Epithelial cell of prostate (primary cell): Measurements from ENCODE around the gene ANKRD18A.

ENCODE experiments used
- DNase-seq: peaks from one replicate; pipeline ENCODE4 v3.0.0-alpha.2; 2011; ENCODE audit warnings: low read depth, low spot score
- H3K27ac ChIP-seq: fragments of 450-650 bp; 2 replicates; pipeline ENCODE4 v1.5.1; 2017; ENCODE audit warnings: mild to moderate bottlenecking

The ANKRD18A gene

GRCh38 chr9:38620483-38621433 lies at the start of gene ANKRD18A:
TSS of gene ANKRD18A (minus strand) at chr9:38620596. CDS start at chr9:38620285, 311 bp downstream.
- peak within 1 kb of the TSS; percentile 56 for H3K27ac ChIP-seq
- DNase-seq: peak; percentile 62

DNA sequence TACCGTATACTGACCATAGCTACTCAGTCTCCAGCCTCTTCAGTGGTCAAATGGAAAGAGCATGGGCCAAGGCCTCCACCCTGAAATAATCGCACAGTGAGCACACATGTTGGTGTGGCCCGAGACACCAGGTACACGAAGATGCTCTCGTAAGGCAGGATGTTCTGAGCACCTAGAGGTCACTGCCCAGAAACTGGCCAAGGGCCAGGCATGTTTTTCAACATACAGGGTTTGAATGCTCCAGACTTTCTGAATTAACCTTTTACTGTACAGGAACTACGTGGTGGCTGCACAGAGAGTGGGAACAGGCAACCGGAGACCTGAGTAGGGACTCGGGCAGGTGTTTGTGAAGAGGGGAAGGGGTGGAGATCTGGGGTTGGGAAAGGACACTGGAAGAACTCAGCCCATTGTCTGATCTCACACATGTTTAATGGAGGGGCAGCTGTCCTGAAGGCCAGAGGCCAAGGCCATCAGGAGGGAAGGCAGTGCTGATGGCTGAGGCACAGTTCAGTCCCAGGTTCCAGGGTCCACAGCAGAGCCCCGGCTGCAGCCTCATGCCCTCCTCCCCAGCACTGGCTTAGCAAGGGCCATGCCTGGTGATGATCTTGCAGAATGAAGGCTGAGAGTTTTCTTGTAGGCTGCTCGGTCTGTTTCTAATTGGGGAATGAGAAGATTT lies 48.5 kb upstream of the ANKRD18A start:
- no peak overlapping the region for H3K27ac ChIP-seq
- DNase-seq: no peak

DNA sequence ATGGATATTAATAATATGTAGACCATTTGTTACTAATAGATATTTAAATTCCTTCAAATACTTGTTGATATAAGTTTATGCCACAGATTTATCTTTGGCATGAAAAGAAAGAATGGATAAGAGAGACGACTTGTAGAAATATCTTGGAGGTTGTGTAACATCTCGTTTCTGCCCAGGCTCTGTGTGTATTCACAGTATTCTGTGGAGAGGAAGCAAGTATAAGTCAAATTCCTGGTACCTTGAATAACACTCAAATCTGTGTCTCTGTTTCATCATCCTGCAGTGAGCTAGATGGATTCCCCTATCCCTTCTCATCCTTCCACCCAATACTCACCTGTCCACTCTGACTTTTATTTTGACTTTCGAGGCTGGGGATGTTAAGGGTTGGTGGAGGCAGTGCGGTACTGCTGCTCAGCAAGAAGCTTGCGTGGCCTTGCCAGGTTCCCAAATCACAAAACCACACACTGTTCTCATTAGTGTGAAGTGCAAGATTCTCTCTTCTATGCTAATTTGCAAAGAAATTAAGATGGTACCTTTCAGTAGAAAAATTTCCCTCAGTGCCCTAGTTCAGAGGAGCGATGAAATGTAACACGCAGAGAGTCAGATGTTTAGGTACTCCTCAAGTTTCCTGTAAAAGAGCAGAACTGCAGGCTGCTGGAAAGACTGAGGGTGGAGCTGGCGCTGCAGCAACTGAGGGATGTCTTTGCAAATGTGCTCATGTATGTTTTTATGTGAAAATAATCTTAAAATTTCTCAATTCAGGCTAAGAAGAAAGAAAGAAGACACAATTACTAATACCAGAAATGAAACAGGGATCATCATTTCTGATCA lies 42.6 kb upstream of the ANKRD18A start:
- DNase-seq: no peak
- no peak overlapping the region for H3K27ac ChIP-seq

- DNase-seq: no peak
- no peak overlapping the region for H3K27ac ChIP-seq
Observed at GRCh38 chr9:38659538-38659937, 39.1 kb upstream of the ANKRD18A start.

- no peak overlapping the region for H3K27ac ChIP-seq
- DNase-seq: no peak
Observed at GRCh38 chr9:38656896-38657295, 36.5 kb upstream of the ANKRD18A start.

GRCh38 chr9:38652486-38652885 lies 32.1 kb upstream of the ANKRD18A start:
- no peak overlapping the region for H3K27ac ChIP-seq
- no peak for DNase-seq

- no peak for DNase-seq
- no peak overlapping the region for H3K27ac ChIP-seq
Observed at GRCh38 chr9:38652044-38652443, 31.6 kb upstream of the ANKRD18A start.

GRCh38 chr9:38651400-38652042 lies 31.1 kb upstream of the ANKRD18A start:
- DNase-seq: no peak
- no peak overlapping the region for H3K27ac ChIP-seq

GRCh38 chr9:38650564-38650963 lies 30.2 kb upstream of the ANKRD18A start:
- DNase-seq: no peak
- H3K27ac ChIP-seq: no peak overlapping the region

- no peak overlapping the region for H3K27ac ChIP-seq
- no peak for DNase-seq
Observed at GRCh38 chr9:38649731-38650363, 29.5 kb upstream of the ANKRD18A start.

- no peak overlapping the region for H3K27ac ChIP-seq
- DNase-seq: no peak
Observed at GRCh38 chr9:38644601-38645000, 24.2 kb upstream of the ANKRD18A start.

DNA sequence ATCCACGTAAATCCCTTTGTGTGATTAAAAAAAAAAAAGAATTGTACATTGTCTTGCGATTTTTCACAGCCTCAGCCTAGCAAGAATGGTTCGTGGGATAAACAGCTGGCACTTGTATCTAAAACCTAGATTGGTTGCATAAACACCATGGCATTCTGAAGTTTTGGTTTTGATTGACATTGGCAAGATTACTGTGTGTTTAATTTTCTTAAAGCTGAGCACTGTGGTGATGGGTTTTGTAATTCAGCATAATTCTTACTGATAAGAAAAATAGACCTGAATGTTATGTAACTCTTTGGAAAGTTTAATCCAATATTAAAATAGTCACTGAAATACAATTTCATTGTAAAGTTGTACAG lies 23.4 kb upstream of the ANKRD18A start:
- DNase-seq: no peak
- no peak overlapping the region for H3K27ac ChIP-seq

DNA sequence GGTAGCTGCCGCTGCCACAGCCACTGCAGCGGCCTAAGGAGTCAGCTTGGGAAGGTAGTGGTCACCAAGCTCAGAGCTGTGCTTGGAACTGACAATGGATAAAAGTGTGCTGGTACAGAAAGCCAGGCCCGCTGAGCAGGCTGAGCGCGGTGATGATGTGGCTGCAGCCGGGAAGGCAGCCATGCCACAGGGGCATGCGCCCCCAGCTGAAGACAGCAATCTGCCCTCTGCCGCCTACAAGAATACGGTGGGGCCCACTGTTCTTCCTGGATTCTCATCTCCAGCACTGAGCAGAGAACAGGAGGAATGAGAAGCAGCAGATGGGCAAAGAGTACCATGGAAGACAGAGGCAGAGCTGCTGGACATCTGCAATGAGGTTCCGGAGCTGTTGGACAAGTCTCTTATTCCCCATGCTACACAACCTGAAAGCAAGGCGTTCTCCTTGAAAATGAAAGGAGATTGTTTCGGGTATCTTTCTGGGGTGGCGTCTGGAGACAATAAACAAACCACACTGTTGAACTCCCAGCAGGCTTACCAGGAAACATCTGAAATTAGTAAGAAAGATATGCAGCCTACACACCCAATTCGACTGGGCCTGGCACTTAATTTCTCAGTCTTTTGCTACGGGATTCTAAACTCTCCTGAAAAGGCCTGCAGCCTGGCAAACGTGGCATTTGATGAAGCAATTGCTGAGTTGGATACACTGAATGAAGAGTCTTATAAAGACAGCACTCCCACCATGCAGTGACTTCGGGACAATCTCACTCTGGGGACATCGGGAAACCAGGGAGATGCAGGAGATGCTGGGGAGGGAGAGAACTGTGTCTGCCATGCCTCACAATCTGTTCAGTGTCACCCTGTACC lies 22.8 kb upstream of the ANKRD18A start:
- H3K27ac ChIP-seq: no peak overlapping the region
- no peak for DNase-seq

DNA sequence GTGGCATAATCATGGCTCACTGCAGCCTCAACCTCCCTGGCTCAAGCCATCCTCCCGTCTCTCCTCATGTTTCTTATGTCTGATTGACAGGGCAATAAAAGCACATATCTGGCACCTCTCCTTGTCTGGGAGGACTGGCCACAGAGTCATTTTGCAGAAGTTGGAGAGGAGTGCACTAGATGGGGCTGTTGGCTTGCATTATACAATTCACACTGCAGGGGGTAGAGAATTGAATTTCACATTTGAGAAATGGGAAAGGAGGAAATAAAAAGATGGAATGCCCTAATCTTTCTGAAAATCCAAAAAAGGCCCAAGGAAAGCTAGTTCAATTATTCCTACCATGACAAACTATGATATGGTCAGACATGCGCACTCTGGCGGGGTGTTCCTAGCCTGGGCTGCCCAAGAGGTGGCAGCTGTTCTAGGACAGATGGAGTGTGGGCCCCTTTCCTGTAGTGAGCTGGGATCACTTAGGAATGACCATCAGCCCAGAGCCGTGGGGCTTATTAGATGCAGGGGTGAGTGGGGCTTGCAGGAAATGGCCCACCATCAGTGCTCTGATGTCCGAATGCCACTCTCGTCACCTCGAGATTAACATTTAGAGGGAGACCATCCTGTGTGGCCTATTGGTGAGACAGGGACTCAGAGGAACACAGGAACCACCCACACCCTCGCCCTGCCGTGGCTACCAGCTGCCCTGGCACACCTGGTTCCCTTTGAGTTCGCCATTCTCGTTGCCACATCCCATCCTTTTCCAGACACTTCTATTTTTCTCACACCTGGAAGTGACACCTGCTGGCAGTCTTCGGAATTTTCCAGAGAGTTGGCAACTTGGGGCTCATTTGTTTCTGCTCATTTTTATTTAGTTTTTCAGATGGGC lies 21.8 kb upstream of the ANKRD18A start:
- no peak overlapping the region for H3K27ac ChIP-seq
- no peak for DNase-seq

DNA sequence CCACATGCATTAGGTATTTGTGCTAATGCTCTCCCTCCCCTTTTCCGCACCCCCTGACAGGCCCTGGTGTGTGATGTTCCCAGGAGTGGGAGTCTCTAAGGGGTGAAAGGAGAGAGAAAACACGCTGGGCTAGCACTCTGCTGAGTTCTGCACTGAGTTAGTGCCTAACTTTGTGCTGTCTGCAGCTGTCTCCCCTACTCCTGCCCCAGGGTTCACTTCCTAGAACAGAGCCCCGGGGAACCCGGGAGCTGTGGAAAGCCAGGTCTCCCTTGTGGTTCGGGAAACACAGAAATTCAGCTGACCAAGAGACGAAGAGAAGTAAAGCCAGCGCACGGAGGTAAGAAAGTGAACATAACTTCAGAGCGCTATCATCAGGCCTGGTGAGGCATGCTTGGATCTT lies 20.7 kb upstream of the ANKRD18A start:
- H3K27ac ChIP-seq: no peak overlapping the region
- DNase-seq: no peak

DNA sequence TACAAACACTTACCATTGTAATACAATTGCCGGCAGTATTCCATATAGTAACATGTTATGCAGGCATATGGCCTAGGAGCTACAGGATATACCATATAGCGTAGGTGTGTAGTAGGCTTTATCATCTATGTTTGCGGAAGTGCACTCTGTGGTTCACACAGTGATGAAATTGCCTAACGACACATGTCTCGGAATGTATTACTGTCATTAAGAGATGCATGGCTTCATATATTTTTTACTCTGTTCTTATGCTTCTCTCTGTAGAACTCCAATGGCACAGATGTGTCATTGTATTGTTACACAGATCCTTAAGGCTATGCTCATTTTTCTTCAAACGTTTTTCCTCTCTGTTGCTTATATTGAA lies 19.2 kb upstream of the ANKRD18A start:
- DNase-seq: no peak
- peak overlapping the region; percentile 36 for H3K27ac ChIP-seq

DNA sequence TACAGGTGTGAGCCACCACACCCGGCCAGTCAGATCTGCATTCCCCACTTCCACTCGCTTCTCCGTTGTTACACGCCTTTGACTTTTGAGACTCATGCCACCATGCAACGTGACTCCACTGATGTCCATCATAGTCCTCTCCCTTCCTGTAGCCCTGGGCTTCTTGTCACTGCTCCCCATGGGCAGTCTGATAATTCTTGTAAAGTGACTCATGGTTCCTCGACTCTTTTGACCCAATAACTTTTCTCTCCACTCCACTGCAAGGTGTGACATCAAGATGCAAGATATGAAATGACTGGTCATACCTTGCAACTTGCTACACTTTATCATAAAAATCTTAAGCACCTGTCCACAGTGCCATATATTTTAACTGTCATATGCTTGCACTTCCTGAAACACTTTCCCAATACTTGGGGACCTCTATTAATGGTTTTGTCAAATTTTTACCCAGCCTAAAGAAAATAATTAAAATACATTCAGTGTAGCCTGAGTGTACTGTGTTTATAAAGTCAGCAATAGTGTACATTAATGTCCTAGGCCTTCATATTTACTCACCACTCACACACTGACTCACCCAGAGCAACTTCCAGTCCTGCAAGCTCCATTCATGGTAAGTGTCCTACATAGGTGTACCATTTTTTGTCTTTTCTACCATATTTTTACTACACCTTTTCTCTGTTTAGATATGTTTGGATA lies 18.6 kb upstream of the ANKRD18A start:
- peak overlapping the region; percentile 36 for H3K27ac ChIP-seq
- DNase-seq: no peak
